AG09319 (cell line): Measurements from ENCODE around the gene SLC38A11.

Experiments used
- DNase-seq: peaks from one replicate; pipeline ENCODE4 v3.0.0-alpha.2; 2010; ENCODE audit warnings: low read depth; ENCODE audit errors: extremely low read depth
- CTCF ChIP-seq: IDR thresholded peaks from 2 replicates; pipeline ENCODE4 v1.5.1; 2011; ENCODE audit warnings: low read depth, mild to moderate bottlenecking, inconsistent platforms, low read length, moderate library complexity

The SLC38A11 gene

GRCh38 chr2:164972216-164972615, 16.9 kb upstream of the SLC38A11 start:
- no peak for DNase-seq
- no peak for TF ChIP-seq CTCF

- no peak for DNase-seq
- TF ChIP-seq CTCF, result no peak
Observed at GRCh38 chr2:164969909-164970690, 14.8 kb upstream of the SLC38A11 start.

GRCh38 chr2:164967781-164968228, 12.5 kb upstream of the SLC38A11 start:
- DNase-seq, result no peak
- no peak for TF ChIP-seq CTCF

GRCh38 chr2:164967361-164967760, 12.0 kb upstream of the SLC38A11 start:
- no peak for DNase-seq

GRCh38 chr2:164964700-164965099, 9.4 kb upstream of the SLC38A11 start:
- TF ChIP-seq CTCF, result no peak
- DNase-seq, result no peak

More at GRCh38 chr2:164967361-164967760, 12.0 kb upstream of the SLC38A11 start:
- TF ChIP-seq CTCF, result no peak

- no peak for TF ChIP-seq CTCF
- no peak for DNase-seq
Observed at GRCh38 chr2:164960159-164960558, 4.8 kb upstream of the SLC38A11 start.

- DNase-seq, result no peak
- TF ChIP-seq CTCF, result no peak
Observed at GRCh38 chr2:164954186-164954585, 1.1 kb downstream of the SLC38A11 start.
